ENCODE measurements around the gene GPRC5D. TPM values are rescaled to one million over a fixed set of nuclear protein-coding genes. Genes with fewer than 3 reads are reported as not detected.

The GPRC5D gene
- total and polyA plus RNA-seq, 7 donors: not detected

DNA sequence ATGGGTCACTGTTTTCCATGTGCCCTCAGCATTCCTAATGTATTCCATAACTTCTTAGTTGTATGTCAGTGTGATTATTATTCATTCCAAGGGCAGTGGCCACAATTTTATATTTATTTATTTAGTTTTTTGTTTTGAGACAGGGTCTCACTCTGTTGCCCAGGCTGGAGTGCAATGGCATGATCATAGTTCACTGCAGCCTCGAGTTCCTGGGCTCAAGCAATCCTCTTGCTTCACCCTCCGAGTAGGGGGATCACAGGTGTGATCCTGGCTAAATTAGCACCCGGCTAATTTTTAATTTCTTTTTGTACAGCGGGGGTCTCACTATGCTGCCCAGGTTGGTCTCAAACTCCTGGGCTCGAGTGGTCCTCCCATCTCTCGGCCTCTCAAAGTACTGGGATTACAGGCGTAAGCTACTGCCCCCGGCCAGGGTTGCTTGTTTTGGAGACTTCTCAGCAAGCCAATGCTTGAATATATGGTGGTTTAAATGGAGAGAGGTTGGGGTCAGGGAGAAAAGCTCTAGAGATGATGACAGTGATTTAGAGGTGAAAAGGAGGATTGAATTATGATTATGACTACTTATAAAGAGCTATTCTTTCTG lies 53.0 kb downstream of the GPRC5D start:
- Histone ChIP-seq H3K36me3 (ENCODE audit: insufficient read depth in 1 of 2, low read depth in 1 of 2) (no peaks in the 10 kb centered on the region), H3K27me3 (ENCODE audit: insufficient read depth in 3 of 3, low read length in 2 of 3) (peaks cover 0 to 4% (median 3%) of the 10 kb centered on the region in 3 donors), H3K27ac (no peak overlapping the region), H3K9me3 (no peaks in the 10 kb centered on the region), H3K4me1 (no peaks in the 10 kb centered on the region), H3K4me3 (no peak overlapping the region)
- DNase-seq (no peak), ATAC-seq (no peak)
- WGBS, 3 donors: 89 to 92% (median 91%) methylated on average over 8 of the region's 8 CpGs
- TF ChIP-seq, protein P1, sequence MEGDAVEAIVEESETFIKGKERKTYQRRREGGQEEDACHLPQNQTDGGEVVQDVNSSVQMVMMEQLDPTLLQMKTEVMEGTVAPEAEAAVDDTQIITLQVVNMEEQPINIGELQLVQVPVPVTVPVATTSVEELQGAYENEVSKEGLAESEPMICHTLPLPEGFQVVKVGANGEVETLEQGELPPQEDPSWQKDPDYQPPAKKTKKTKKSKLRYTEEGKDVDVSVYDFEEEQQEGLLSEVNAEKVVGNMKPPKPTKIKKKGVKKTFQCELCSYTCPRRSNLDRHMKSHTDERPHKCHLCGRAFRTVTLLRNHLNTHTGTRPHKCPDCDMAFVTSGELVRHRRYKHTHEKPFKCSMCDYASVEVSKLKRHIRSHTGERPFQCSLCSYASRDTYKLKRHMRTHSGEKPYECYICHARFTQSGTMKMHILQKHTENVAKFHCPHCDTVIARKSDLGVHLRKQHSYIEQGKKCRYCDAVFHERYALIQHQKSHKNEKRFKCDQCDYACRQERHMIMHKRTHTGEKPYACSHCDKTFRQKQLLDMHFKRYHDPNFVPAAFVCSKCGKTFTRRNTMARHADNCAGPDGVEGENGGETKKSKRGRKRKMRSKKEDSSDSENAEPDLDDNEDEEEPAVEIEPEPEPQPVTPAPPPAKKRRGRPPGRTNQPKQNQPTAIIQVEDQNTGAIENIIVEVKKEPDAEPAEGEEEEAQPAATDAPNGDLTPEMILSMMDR (IDR thresholded peaks at IDR 0.05): no peak
- intact Hi-C loops (cut with DNase I): no loop called here

DNA sequence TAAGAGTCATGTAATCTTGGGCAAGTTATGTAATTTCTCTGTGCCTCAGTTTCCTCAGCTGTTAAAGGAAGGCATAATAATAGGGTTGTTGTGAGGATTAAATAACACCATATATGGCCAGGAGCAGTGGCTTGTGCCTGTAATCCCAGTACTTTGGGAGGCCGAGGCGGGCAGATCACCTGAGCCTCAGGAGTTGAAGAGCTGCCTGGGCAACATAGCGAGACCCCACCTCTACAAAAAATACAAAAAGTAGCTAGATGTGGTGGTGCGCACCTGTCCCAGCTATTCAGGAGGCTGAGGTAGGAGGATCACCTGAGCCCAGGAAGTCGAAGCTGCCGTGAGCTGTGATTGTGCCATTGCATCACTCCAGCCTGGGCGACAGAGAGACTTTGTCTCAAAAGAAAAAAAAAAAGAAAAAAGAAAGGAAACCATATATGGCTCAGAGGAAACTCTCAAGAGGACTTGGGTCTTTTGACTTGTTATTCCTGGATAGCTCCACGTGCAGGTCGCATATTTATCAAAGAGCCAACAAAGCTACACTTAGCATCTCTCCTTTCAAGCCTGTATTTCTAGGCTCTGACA lies 53.7 kb downstream of the GPRC5D start:
- H3K9me3 ChIP-seq: no peaks in the 10 kb centered on the region
- WGBS, 3 donors: 85 to 90% (median 88%) methylated on average over 9 of the region's 9 CpGs
- intact Hi-C loops (cut with DNase I): no loop called here

DNA sequence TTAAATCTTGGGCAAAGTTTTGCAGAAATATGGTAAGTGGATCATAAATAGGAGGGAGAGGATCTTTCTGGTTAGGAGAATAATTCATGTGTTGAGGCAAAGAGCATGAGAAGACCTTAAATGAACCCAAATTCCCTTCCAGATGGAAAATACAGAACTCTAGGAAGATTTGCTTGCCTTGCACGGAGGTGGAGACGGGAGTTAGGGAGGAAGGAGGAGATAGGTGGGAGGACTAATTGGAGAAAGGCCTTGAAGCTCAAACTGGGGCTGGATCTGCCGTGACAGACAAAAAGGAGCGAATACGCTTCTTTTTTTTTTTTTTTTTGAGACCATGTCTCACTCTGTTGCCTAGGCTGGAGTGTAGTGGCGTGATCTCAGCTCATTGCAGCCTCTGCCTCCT lies 54.7 kb downstream of the GPRC5D start:
- DNase-seq: no peak
- no peak overlapping the region for H3K4me3 ChIP-seq
- H3K27me3 ChIP-seq (ENCODE audit: insufficient read depth in 3 of 3, low read length in 2 of 3): peaks cover 0 to 14% (median 3%) of the 10 kb centered on the region in 3 donors
- no peak overlapping the region for H3K27ac ChIP-seq
- 73 to 87% (median 80%) methylated on average over 6 of the region's 6 CpGs for WGBS, 3 donors
- no peaks in the 10 kb centered on the region for H3K36me3 ChIP-seq (ENCODE audit: insufficient read depth in 1 of 2, low read depth in 1 of 2)
- intact Hi-C loops (cut with DNase I): no loop called here
- no peak for ATAC-seq
- H3K4me1 ChIP-seq: no peaks in the 10 kb centered on the region
- no peaks in the 10 kb centered on the region for H3K9me3 ChIP-seq
- TF ChIP-seq, protein P1 (IDR thresholded peaks at IDR 0.05): no peak

More for the DNA sequence above, 53.7 kb downstream of the GPRC5D start:
- Histone ChIP-seq H3K27me3 (ENCODE audit: insufficient read depth in 3 of 3, low read length in 2 of 3) (peaks cover 0 to 5% (median 3%) of the 10 kb centered on the region in 3 donors), H3K4me1 (no peaks in the 10 kb centered on the region), H3K36me3 (ENCODE audit: insufficient read depth in 1 of 2, low read depth in 1 of 2) (no peaks in the 10 kb centered on the region), H3K4me3 (no peak overlapping the region), H3K27ac (no peak overlapping the region)
- ATAC-seq (no peak), DNase-seq (no peak)
- TF ChIP-seq, protein P1 (IDR thresholded peaks at IDR 0.05): no peak

DNA sequence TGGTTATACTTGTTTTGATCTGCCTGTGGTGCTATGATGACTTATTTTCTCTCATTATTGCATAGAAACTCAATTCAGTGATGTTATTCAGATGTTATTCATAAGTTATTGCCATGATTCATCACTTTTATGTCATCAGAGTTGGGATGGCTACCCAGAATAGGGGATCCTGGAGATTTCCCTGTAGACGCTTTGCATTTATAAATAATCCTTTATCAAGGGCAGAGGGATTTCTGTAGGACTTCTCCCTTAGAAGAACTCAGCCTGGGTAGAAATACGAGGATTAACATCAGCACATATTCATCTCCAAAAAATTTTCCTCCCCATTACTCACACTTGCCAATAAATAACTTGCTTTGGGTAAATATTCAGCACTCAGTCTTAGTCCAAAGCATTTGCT lies 55.7 kb downstream of the GPRC5D start:
- no peak for ATAC-seq
- H3K27me3 ChIP-seq (ENCODE audit: insufficient read depth in 3 of 3, low read length in 2 of 3): peaks cover 0 to 17% (median 4%) of the 10 kb centered on the region in 3 donors
- H3K9me3 ChIP-seq: no peaks in the 10 kb centered on the region
- H3K4me3 ChIP-seq: no peak overlapping the region
- no peak overlapping the region for H3K27ac ChIP-seq
- H3K36me3 ChIP-seq (ENCODE audit: insufficient read depth in 1 of 2, low read depth in 1 of 2): no peaks in the 10 kb centered on the region
- intact Hi-C loops (cut with DNase I): no loop called here
- DNase-seq: no peak
- 56 to 63% (median 60%) methylated on average over 2 of the region's 2 CpGs for WGBS, 3 donors
- TF ChIP-seq, protein P1 (IDR thresholded peaks at IDR 0.05): no peak
- H3K4me1 ChIP-seq: no peaks in the 10 kb centered on the region

Data from psoas muscle (tissue), 8 donors.